Fibroblast of the aortic adventitia (primary cell): ENCODE measurements around the gene MYOCD. TPM values are rescaled to one million over a fixed set of nuclear protein-coding genes. Genes with fewer than 3 reads are reported as not detected.

ENCODE experiments used
- DNase-seq: peaks from one replicate; pipeline ENCODE4 v3.0.0-alpha.2; 2010; ENCODE audit warnings: low read depth
- H3K4me3 ChIP-seq: 2 replicates; pipeline ENCODE4 v1.5.1; 2011; ENCODE audit warnings: low read depth, mild to moderate bottlenecking, control low read depth, low read length, moderate library complexity
- total RNA-seq: library from RNA; depleted of rRNA; stranded (reverse); fragments of >200 nt; gene quantifications from 2 replicates; pipeline ENCODE4 v1.2.3, GENCODE V29; 2012; ENCODE audit warnings: low replicate concordance
- TF ChIP-seq, protein P1 (sequence below): IDR thresholded peaks from 2 replicates; pipeline ENCODE4 v1.5.1; 2011; ENCODE audit warnings: mild to moderate bottlenecking, low read length, control low read depth, inconsistent platforms; ENCODE audit not compliant: insufficient read depth

MYOCD gene
- total RNA-seq, 1 donor, result 0.18 TPM

DNA sequence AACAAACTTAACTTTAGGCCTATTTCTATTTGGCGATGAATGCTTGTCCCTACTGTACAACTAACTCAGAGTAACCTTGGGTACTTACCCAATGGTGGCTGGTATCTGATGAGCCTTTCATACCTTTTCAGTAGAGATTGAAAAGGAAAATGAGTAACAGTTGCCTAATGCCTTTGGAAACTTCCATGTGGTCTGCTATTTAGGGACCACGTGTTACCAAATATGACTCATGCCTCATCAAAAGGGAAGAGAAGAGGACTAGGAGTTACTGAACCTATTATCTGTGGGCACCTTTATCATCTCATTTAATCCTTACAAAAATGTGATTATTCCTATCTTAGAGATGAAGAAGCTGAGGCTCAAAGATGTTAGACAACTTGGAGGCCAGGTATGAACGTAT is 8.1 kb downstream of the MYOCD start:
- no peak overlapping the region for H3K4me3 ChIP-seq
- TF ChIP-seq, protein P1, sequence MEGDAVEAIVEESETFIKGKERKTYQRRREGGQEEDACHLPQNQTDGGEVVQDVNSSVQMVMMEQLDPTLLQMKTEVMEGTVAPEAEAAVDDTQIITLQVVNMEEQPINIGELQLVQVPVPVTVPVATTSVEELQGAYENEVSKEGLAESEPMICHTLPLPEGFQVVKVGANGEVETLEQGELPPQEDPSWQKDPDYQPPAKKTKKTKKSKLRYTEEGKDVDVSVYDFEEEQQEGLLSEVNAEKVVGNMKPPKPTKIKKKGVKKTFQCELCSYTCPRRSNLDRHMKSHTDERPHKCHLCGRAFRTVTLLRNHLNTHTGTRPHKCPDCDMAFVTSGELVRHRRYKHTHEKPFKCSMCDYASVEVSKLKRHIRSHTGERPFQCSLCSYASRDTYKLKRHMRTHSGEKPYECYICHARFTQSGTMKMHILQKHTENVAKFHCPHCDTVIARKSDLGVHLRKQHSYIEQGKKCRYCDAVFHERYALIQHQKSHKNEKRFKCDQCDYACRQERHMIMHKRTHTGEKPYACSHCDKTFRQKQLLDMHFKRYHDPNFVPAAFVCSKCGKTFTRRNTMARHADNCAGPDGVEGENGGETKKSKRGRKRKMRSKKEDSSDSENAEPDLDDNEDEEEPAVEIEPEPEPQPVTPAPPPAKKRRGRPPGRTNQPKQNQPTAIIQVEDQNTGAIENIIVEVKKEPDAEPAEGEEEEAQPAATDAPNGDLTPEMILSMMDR, result no peak
- DNase-seq, result no peak

DNA sequence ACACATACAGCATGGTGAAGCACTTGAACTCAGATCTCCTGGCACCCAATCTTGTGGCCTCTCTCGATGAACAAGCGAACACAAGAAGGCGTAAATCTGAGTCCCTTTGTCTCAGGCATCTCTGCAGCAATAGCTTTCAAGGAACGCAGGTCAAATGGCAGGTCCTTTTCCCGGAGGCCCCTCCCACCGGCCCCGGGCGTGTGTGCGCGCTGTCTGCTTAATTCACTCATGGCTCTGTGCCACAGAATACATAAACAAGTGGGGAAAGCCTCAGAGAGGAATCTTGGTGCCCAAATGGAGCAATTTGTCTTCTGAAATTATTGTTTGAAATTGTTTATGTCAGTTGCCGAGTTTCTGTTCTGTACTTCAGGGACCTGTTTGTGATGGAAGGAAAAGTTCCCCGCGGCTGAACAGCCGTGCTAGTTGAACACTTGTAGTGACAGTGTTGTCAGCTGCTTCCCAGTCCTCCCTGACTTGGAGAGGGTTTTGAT is 14.8 kb downstream of the MYOCD start:
- no peak for DNase-seq
- H3K4me3 ChIP-seq, result no peak overlapping the region
- TF ChIP-seq, protein P1, result no peak

GRCh38 chr17:12680993-12681392 is 15.3 kb downstream of the MYOCD start:
- H3K4me3 ChIP-seq, result no peak overlapping the region
- TF ChIP-seq, protein P1, result no peak
- no peak for DNase-seq

GRCh38 chr17:12683299-12683698 is 17.6 kb downstream of the MYOCD start:
- TF ChIP-seq, protein P1, result no peak
- no peak overlapping the region for H3K4me3 ChIP-seq
- DNase-seq, result no peak

- DNase-seq, result no peak
- TF ChIP-seq, protein P1, result no peak
- H3K4me3 ChIP-seq, result no peak overlapping the region
Observed at GRCh38 chr17:12686486-12686885, 20.8 kb downstream of the MYOCD start.

DNA sequence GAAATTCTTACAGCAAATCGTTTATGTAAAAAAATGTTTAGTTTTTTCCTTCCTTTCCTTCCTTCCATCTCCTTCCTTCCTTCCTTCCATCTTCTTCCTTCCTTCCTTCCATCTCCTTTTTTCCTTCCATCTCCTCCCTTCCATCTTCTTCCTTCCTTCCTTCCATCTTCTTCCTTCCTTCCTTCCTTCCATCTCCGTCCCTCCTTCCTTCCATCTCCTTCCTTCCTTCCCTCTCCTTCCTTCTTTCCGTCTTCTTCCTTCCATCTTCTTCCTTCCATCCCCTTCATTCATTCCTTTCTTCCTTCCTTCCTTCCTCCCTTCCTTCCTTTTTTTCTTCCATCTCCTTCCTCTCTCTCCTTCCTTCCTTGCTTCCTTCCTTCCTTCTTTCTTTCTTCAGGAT is 22.7 kb downstream of the MYOCD start:
- no peak for DNase-seq
- H3K4me3 ChIP-seq, result no peak overlapping the region
- TF ChIP-seq, protein P1, result no peak

- H3K4me3 ChIP-seq, result no peak overlapping the region
- TF ChIP-seq, protein P1, result no peak
- DNase-seq, result peak; percentile 3
Observed at GRCh38 chr17:12691173-12691572, 25.5 kb downstream of the MYOCD start.
